WTC11 (cell line): Measurements from ENCODE around the gene C2CD2. TPM values are rescaled to one million over a fixed set of nuclear protein-coding genes. Genes with fewer than 3 reads are reported as not detected.

Source experiments
- ATAC-seq: fragments of 200-7000 bp; cut with Tn5 transposase; 2 replicates; pipeline ENCODE4 v1.10.0; 2021; ENCODE audit warnings: mild to moderate bottlenecking, moderate library complexity
- CTCF ChIA-PET: fragments of 300-600 bp; sonication (Branson Sonifier 250); formaldehyde crosslinking; loops from one replicate; lab custom pipeline; 2021; ENCODE audit warnings: antibody characterized with exemption; lab: Charles Lee
- POLR2A ChIA-PET: fragments of 350-600 bp; sonication (Branson Sonifier 250); formaldehyde crosslinking; loops from one replicate; lab custom pipeline; 2021; ENCODE audit warnings: antibody characterized with exemption; lab: Charles Lee
- DNase-seq: peaks from one replicate; pipeline ENCODE4 v3.0.0; 2021; ENCODE audit warnings: low spot score
- H3K27ac Mint-ChIP-seq: 2 replicates; pipeline ENCODE4 v1.8.0; 2021; ENCODE audit warnings: mixed read lengths
- H3K27me3 Mint-ChIP-seq: 2 replicates; pipeline ENCODE4 v1.8.0; 2021; ENCODE audit warnings: low read depth, mild to moderate bottlenecking, moderate library complexity, mixed read lengths
- H3K36me3 Mint-ChIP-seq: 2 replicates; pipeline ENCODE4 v1.8.0; 2021; ENCODE audit warnings: mixed read lengths
- H3K4me1 Mint-ChIP-seq: 2 replicates; pipeline ENCODE4 v1.8.0; 2022; ENCODE audit warnings: mixed read lengths
- H3K4me3 Mint-ChIP-seq: 2 replicates; pipeline ENCODE4 v1.8.0; 2021; ENCODE audit warnings: mild to moderate bottlenecking, moderate library complexity, mixed read lengths
- H3K9me3 Mint-ChIP-seq: 2 replicates; pipeline ENCODE4 v1.8.0; 2021; ENCODE audit warnings: mixed read lengths
- AFF4 ChIP-seq: sonication (generic); formaldehyde crosslinking; IDR thresholded peaks from 2 replicates; pipeline ENCODE4 v1.8.1; 2023; ENCODE audit warnings: mild to moderate bottlenecking, missing genetic modification reagents, borderline replicate concordance
- ATF6 ChIP-seq: sonication (generic); formaldehyde crosslinking; IDR thresholded peaks from 2 replicates; pipeline ENCODE4 v1.8.1; 2023; ENCODE audit warnings: mild to moderate bottlenecking, missing genetic modification reagents
- CDX4 ChIP-seq: fragments of 250-450 bp; sonication (Bioruptor Pico); IDR thresholded peaks from 2 replicates; pipeline ENCODE4 v1.9.0; 2021; ENCODE audit warnings: moderate library complexity, mild to moderate bottlenecking, inconsistent platforms, borderline replicate concordance
- CTCF ChIP-seq: fragments of 200-600 bp; IDR thresholded peaks from 2 replicates; pipeline ENCODE4 v1.8.0; 2022; ENCODE audit warnings: antibody characterized with exemption
- E2F4 ChIP-seq: sonication (generic); formaldehyde crosslinking; IDR thresholded peaks from 2 replicates; pipeline ENCODE4 v1.8.1; 2022; ENCODE audit warnings: low read depth, mild to moderate bottlenecking, moderate library complexity, missing genetic modification reagents, borderline replicate concordance
- E2F5 ChIP-seq: sonication (generic); formaldehyde crosslinking; IDR thresholded peaks from 2 replicates; pipeline ENCODE4 v1.8.1; 2022; ENCODE audit warnings: mild to moderate bottlenecking, moderate library complexity, missing genetic modification reagents
- ELF4 ChIP-seq: sonication (generic); formaldehyde crosslinking; IDR thresholded peaks from 2 replicates; pipeline ENCODE4 v1.8.1; 2022; ENCODE audit warnings: low read depth, mild to moderate bottlenecking, moderate library complexity, missing genetic modification reagents
- ERG ChIP-seq: fragments of 250-450 bp; sonication (Bioruptor Pico); IDR thresholded peaks from 2 replicates; pipeline ENCODE4 v1.8.0; 2021; ENCODE audit warnings: mild to moderate bottlenecking
- ETV6 ChIP-seq: sonication (generic); formaldehyde crosslinking; IDR thresholded peaks from 2 replicates; pipeline ENCODE4 v1.8.1; 2022; ENCODE audit warnings: mild to moderate bottlenecking, missing genetic modification reagents
- HMGA2 ChIP-seq: fragments of 250-450 bp; sonication (Bioruptor Pico); IDR thresholded peaks from 2 replicates; pipeline ENCODE4 v1.4.0; 2021; ENCODE audit warnings: mild to moderate bottlenecking, moderate library complexity
- MLX ChIP-seq: sonication (generic); formaldehyde crosslinking; IDR thresholded peaks from 2 replicates; pipeline ENCODE4 v1.8.1; 2023; ENCODE audit warnings: mild to moderate bottlenecking, missing genetic modification reagents, moderate library complexity
- MYBL2 ChIP-seq: sonication (generic); formaldehyde crosslinking; IDR thresholded peaks from 2 replicates; pipeline ENCODE4 v1.8.1; 2023; ENCODE audit warnings: mild to moderate bottlenecking, moderate library complexity, missing genetic modification reagents
- SMAD3 ChIP-seq: sonication (generic); formaldehyde crosslinking; IDR thresholded peaks from 2 replicates; pipeline ENCODE4 v1.8.0; 2022; ENCODE audit warnings: missing genetic modification reagents, mild to moderate bottlenecking, borderline replicate concordance
- SP1 ChIP-seq: sonication (generic); formaldehyde crosslinking; conservative IDR thresholded peaks from 2 replicates; pipeline ENCODE4 v1.8.1; 2022; ENCODE audit warnings: missing genetic modification reagents
- TEAD1 ChIP-seq: sonication (generic); formaldehyde crosslinking; IDR thresholded peaks from 2 replicates; pipeline ENCODE4 v1.8.0; 2022; ENCODE audit warnings: mild to moderate bottlenecking, missing genetic modification reagents
- ZMAT4 ChIP-seq: fragments of 250-450 bp; sonication (Bioruptor Pico); IDR thresholded peaks from 2 replicates; pipeline ENCODE4 v1.9.0; 2021; ENCODE audit warnings: mild to moderate bottlenecking
- ZNF416 ChIP-seq: fragments of 250-450 bp; sonication (Bioruptor Pico); IDR thresholded peaks from 2 replicates; pipeline ENCODE4 v1.9.0; 2021; ENCODE audit warnings: mild to moderate bottlenecking, inconsistent platforms
- ZNF671 ChIP-seq: fragments of 250-450 bp; sonication (Bioruptor Pico); IDR thresholded peaks from 2 replicates; pipeline ENCODE4 v1.8.0; 2021; ENCODE audit warnings: mild to moderate bottlenecking
- ZSCAN18 ChIP-seq: fragments of 250-450 bp; sonication (Bioruptor Pico); IDR thresholded peaks from 2 replicates; pipeline ENCODE4 v2.1.2; 2022; ENCODE audit warnings: mild to moderate bottlenecking, moderate library complexity
- total RNA-seq: library from RNA; stranded (reverse); gene quantifications from 3 replicates; pipeline ENCODE4 v1.2.3, GENCODE V29; 2021

C2CD2 gene
- total RNA-seq, 1 experiment from 2014 or later: 11.2 TPM

- Mint-ChIP-seq H3K27me3 (no peaks in the 10 kb centered on the region), H3K36me3 (no peaks in the 10 kb centered on the region), H3K4me1 (peaks cover 39% of the 10 kb centered on the region), H3K9me3 (no peaks in the 10 kb centered on the region)
- POLR2A ChIA-PET: no interaction called here
- peak; percentile 30 for DNase-seq
- no peak for TF ChIP-seq E2F4
- TF ChIP-seq, all 79 proteins: peak for 0
- CTCF ChIA-PET: interaction anchor here (1.5 to 1.8 kb wide), 2 partner anchors 110 to 314 kb away, joined by 4 read pairs; no protein-coding TSS in a partner anchor
- ATAC-seq: peak; percentile 82
- Mint-ChIP-seq H3K27ac (peak overlapping the region; percentile 87), H3K4me3 (peak overlapping the region; percentile 27)
Measured at GRCh38 chr21:41926117-41926806, 27.6 kb downstream of the C2CD2 start.

- CTCF ChIA-PET: interaction anchor here (1.5 to 1.8 kb wide), 2 partner anchors 109 to 314 kb away, joined by 4 read pairs; no protein-coding TSS in a partner anchor
- TF ChIP-seq ZMAT4 (CRISPR knock-in tag) (no peak), SMAD3 (no peak), HMGA2 (CRISPR knock-in tag) (no peak), ZSCAN18 (CRISPR knock-in tag) (no peak), E2F5 (CRISPR knock-in tag) (no peak), ZNF671 (CRISPR knock-in tag) (no peak), SP1 (CRISPR knock-in tag) (no peak), ATF6 (CRISPR knock-in tag) (no peak), CTCF (no peak), MYBL2 (CRISPR knock-in tag) (no peak), TEAD1 (CRISPR knock-in tag) (no peak), CDX4 (no peak), ZNF416 (CRISPR knock-in tag) (no peak), ETV6 (CRISPR knock-in tag) (no peak), ERG (CRISPR knock-in tag) (no peak), ELF4 (CRISPR knock-in tag) (no peak), AFF4 (no peak), MLX (CRISPR knock-in tag) (no peak)
Measured at GRCh38 chr21:41925767-41926116, 28.1 kb downstream of the C2CD2 start.

More at GRCh38 chr21:41925767-41926116, 28.1 kb downstream of the C2CD2 start:
- peaks cover 34% of the 10 kb centered on the region for H3K4me1 Mint-ChIP-seq
- H3K4me3 Mint-ChIP-seq: peak overlapping the region; percentile 16; the same call in 1 of the 2 replicates
- peak overlapping the region; percentile 87 for H3K27ac Mint-ChIP-seq
- DNase-seq: no peak
- POLR2A ChIA-PET: no interaction called here
- no peaks in the 10 kb centered on the region for H3K27me3 Mint-ChIP-seq
- no peaks in the 10 kb centered on the region for H3K36me3 Mint-ChIP-seq
- no peak for ATAC-seq
- no peaks in the 10 kb centered on the region for H3K9me3 Mint-ChIP-seq
